ENCODE results near the gene BLID.

The BLID gene

DNA sequence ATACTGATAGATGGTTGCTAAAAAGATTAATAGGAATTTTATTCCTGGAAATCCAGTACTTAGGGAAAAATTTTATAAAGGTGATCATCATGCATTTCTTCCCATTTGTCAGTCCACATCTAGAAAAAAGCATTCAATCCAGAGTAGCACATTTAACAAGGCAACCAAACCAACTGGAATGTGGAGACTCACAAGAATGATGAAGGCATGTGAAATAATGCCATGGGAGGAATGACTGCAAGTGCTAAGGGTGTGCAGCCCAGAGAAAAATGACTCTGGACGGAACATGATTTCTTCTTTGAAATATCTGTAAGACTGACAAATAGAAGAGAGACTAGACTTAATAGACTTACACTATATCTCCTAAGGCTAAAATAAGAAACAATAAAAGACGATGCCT, 33.8 kb downstream of the BLID start:
- Histone ChIP-seq H3K36me3 (ENCODE audit: control insufficient read depth in 2 of 2, insufficient read depth in 2 of 2, low read length in 2 of 2) (no peaks in the 10 kb centered on the region), H3K27ac (ENCODE audit: low read depth in 2 of 2, low read length in 2 of 2) (no peak overlapping the region), H3K4me3 (ENCODE audit: low read length in 2 of 2) (no peak overlapping the region), H3K9me3 (ENCODE audit: control insufficient read depth in 2 of 2, low read length in 2 of 2) (no peaks in the 10 kb centered on the region), H3K9ac (ENCODE audit: low read depth in 1 of 2, low read length in 2 of 2) (no peak overlapping the region), H3K4me1 (ENCODE audit: control insufficient read depth in 2 of 2, insufficient read depth in 2 of 2, low read length in 2 of 2) (no peaks in the 10 kb centered on the region), H3K27me3 (ENCODE audit: control insufficient read depth in 2 of 2, insufficient read depth in 2 of 2, low read length in 2 of 2) (no peaks in the 10 kb centered on the region)

DNA sequence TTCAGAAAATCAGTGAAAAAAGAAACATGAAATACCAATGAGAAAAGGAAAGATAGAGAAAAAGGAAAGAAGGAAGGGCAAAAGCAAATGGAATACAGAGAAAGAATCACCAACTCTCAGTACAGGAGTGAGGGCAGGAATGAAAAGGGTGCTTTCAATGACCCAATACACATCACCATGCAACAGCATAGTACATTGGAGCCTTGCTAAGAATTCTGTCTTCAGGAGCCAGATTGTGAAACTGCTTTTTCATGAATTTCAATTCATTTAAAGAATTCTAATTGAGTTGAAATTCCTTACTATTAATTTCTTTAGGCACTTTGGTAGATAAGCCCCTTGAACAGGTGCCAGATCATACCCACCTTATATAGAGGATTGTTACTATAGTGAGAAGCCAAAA, 34.9 kb downstream of the BLID start:
- Histone ChIP-seq H3K27ac (ENCODE audit: low read depth in 2 of 2, low read length in 2 of 2) (no peak overlapping the region), H3K36me3 (ENCODE audit: control insufficient read depth in 2 of 2, insufficient read depth in 2 of 2, low read length in 2 of 2) (no peaks in the 10 kb centered on the region), H3K4me1 (ENCODE audit: control insufficient read depth in 2 of 2, insufficient read depth in 2 of 2, low read length in 2 of 2) (no peaks in the 10 kb centered on the region), H3K27me3 (ENCODE audit: control insufficient read depth in 2 of 2, insufficient read depth in 2 of 2, low read length in 2 of 2) (no peaks in the 10 kb centered on the region), H3K9ac (ENCODE audit: low read depth in 1 of 2, low read length in 2 of 2) (no peak overlapping the region), H3K9me3 (ENCODE audit: control insufficient read depth in 2 of 2, low read length in 2 of 2) (no peaks in the 10 kb centered on the region), H3K4me3 (ENCODE audit: low read length in 2 of 2) (no peak overlapping the region)

DNA sequence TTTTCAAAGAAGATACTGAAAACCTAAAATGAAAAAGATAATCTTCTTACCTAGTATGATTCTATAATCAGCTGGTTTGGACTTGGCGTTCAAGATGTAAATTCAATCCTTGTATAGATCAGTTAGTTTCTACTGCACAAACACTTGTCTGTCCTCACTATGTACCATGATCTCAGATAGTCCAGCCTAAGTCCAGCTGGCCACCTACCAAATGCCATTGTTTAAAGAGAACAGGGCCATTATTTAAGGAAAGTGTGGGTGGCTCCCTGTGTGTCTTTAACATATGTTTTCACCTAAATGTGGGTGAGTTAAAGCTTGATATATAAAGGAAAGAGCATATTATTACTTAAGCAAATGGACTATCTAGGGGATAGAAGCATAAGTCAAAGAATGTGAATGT, 38.6 kb downstream of the BLID start:
- no peaks in the 10 kb centered on the region for H3K4me1 ChIP-seq (ENCODE audit: control insufficient read depth in 2 of 2, insufficient read depth in 2 of 2, low read length in 2 of 2)
- H3K27ac ChIP-seq (ENCODE audit: low read depth in 2 of 2, low read length in 2 of 2), result no peak overlapping the region
- no peak overlapping the region for H3K9ac ChIP-seq (ENCODE audit: low read depth in 1 of 2, low read length in 2 of 2)
- no peaks in the 10 kb centered on the region for H3K36me3 ChIP-seq (ENCODE audit: control insufficient read depth in 2 of 2, insufficient read depth in 2 of 2, low read length in 2 of 2)
- H3K9me3 ChIP-seq (ENCODE audit: control insufficient read depth in 2 of 2, low read length in 2 of 2), result no peaks in the 10 kb centered on the region
- no peaks in the 10 kb centered on the region for H3K27me3 ChIP-seq (ENCODE audit: control insufficient read depth in 2 of 2, insufficient read depth in 2 of 2, low read length in 2 of 2)
- H3K4me3 ChIP-seq (ENCODE audit: low read length in 2 of 2), result no peak overlapping the region

DNA sequence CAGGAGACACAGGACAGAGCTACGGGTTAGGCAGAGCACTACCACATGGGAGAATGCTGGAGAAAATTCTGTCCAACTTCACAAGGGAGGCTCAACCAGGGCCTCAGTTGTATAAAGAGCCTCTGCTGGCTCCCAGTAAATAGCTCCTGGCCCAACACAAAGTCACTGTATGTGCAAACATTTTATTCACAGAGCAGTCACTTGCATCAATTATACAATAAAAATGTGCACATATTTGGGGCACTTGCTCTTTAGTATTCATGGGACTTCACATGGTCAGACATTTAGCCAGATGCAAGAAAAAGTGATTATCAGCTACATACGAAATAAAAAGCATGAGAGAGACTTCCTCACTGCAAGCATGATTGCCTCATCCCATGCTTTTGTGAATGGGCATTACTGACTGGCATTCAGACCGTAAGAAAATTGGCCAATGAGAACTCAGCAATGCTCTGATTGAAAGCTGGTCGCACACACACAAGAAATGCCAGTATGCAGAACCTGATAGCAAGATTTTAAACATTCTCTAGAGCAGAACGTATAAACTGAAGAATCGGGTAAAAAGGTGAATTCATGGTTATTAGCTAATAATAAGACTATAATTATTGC, 39.4 kb downstream of the BLID start:
- Histone ChIP-seq H3K9me3 (ENCODE audit: control insufficient read depth in 2 of 2, low read length in 2 of 2) (no peaks in the 10 kb centered on the region), H3K36me3 (ENCODE audit: control insufficient read depth in 2 of 2, insufficient read depth in 2 of 2, low read length in 2 of 2) (no peaks in the 10 kb centered on the region), H3K27ac (ENCODE audit: low read depth in 2 of 2, low read length in 2 of 2) (no peak overlapping the region), H3K4me1 (ENCODE audit: control insufficient read depth in 2 of 2, insufficient read depth in 2 of 2, low read length in 2 of 2) (no peaks in the 10 kb centered on the region), H3K4me3 (ENCODE audit: low read length in 2 of 2) (no peak overlapping the region), H3K9ac (ENCODE audit: low read depth in 1 of 2, low read length in 2 of 2) (no peak overlapping the region), H3K27me3 (ENCODE audit: control insufficient read depth in 2 of 2, insufficient read depth in 2 of 2, low read length in 2 of 2) (no peaks in the 10 kb centered on the region)

DNA sequence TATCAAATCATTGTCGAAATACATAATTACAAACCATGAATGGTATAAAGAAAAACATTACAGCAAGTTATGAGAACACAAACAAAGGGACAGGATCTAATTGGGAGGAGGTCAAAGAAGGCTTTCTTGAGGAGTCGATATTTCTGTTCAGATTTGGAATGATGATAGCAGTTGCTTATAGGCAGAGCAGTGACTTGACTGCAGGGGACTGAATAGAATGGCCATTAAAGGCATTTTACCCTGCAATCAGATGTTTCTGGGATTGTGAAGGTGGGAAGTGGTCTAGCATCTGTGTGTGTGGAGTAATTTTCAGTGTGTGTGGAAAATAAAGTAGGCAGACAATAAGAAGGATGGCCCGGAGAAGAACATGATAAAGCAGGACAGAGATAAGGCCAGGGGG, 41.0 kb downstream of the BLID start:
- H3K27me3 ChIP-seq (ENCODE audit: control insufficient read depth in 2 of 2, insufficient read depth in 2 of 2, low read length in 2 of 2), result no peaks in the 10 kb centered on the region
- H3K9me3 ChIP-seq (ENCODE audit: control insufficient read depth in 2 of 2, low read length in 2 of 2), result no peaks in the 10 kb centered on the region
- no peak overlapping the region for H3K4me3 ChIP-seq (ENCODE audit: low read length in 2 of 2)
- H3K27ac ChIP-seq (ENCODE audit: low read depth in 2 of 2, low read length in 2 of 2), result no peak overlapping the region
- H3K4me1 ChIP-seq (ENCODE audit: control insufficient read depth in 2 of 2, insufficient read depth in 2 of 2, low read length in 2 of 2), result no peaks in the 10 kb centered on the region
- no peak overlapping the region for H3K9ac ChIP-seq (ENCODE audit: low read depth in 1 of 2, low read length in 2 of 2)
- H3K36me3 ChIP-seq (ENCODE audit: control insufficient read depth in 2 of 2, insufficient read depth in 2 of 2, low read length in 2 of 2), result no peaks in the 10 kb centered on the region

DNA sequence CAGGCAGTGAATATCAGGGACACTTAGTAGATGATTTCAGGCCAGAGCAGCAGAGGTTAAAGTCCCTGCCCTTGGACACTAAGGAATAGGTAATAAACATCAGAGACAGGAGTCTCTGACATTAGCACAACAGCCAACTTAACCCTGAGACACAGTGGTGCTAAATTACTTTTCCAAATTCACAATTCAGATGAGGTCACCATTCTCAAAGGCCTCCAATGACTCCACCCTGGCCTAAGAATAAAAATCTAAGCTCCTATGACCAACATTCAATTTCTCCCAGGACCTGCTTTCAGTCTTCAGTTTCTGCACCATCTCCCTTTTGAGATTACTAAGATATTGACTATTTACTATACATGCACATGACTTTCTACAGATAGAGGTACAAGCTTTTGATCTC, 42.0 kb downstream of the BLID start:
- Histone ChIP-seq H3K9ac (ENCODE audit: low read depth in 1 of 2, low read length in 2 of 2) (no peak overlapping the region), H3K36me3 (ENCODE audit: control insufficient read depth in 2 of 2, insufficient read depth in 2 of 2, low read length in 2 of 2) (no peaks in the 10 kb centered on the region), H3K27me3 (ENCODE audit: control insufficient read depth in 2 of 2, insufficient read depth in 2 of 2, low read length in 2 of 2) (no peaks in the 10 kb centered on the region), H3K9me3 (ENCODE audit: control insufficient read depth in 2 of 2, low read length in 2 of 2) (no peaks in the 10 kb centered on the region), H3K4me3 (ENCODE audit: low read length in 2 of 2) (no peak overlapping the region), H3K4me1 (ENCODE audit: control insufficient read depth in 2 of 2, insufficient read depth in 2 of 2, low read length in 2 of 2) (no peaks in the 10 kb centered on the region), H3K27ac (ENCODE audit: low read depth in 2 of 2, low read length in 2 of 2) (no peak overlapping the region)

DNA sequence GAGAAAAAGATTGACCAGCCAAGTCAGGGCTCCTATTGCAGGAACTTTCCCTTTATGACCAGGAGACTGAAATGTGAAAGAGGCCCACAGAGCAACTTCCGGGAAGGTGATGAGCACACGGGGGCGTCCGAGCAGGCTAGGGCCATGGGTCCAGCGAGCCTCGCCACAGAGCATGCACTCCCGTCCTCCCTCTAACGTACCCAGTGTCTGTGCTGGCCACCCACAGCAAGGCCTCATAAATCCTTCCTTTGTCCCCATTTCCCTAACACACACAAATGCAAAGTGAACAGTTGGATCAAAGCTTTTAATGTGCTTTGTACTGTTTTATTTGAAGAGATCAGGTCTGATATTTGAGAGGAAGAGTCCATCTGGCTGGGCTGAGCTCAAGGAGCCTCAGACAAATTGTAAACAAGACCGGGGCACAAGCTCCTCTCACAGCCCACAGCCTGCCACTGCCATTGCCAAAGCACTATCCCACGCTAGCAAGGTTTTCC, 44.3 kb downstream of the BLID start:
- no peak overlapping the region for H3K27ac ChIP-seq (ENCODE audit: low read depth in 2 of 2, low read length in 2 of 2)
- no peaks in the 10 kb centered on the region for H3K36me3 ChIP-seq (ENCODE audit: control insufficient read depth in 2 of 2, insufficient read depth in 2 of 2, low read length in 2 of 2)
- no peak overlapping the region for H3K4me3 ChIP-seq (ENCODE audit: low read length in 2 of 2)
- H3K9ac ChIP-seq (ENCODE audit: low read depth in 1 of 2, low read length in 2 of 2), result no peak overlapping the region
- no peaks in the 10 kb centered on the region for H3K4me1 ChIP-seq (ENCODE audit: control insufficient read depth in 2 of 2, insufficient read depth in 2 of 2, low read length in 2 of 2)
- no peaks in the 10 kb centered on the region for H3K9me3 ChIP-seq (ENCODE audit: control insufficient read depth in 2 of 2, low read length in 2 of 2)
- no peaks in the 10 kb centered on the region for H3K27me3 ChIP-seq (ENCODE audit: control insufficient read depth in 2 of 2, insufficient read depth in 2 of 2, low read length in 2 of 2)

DNA sequence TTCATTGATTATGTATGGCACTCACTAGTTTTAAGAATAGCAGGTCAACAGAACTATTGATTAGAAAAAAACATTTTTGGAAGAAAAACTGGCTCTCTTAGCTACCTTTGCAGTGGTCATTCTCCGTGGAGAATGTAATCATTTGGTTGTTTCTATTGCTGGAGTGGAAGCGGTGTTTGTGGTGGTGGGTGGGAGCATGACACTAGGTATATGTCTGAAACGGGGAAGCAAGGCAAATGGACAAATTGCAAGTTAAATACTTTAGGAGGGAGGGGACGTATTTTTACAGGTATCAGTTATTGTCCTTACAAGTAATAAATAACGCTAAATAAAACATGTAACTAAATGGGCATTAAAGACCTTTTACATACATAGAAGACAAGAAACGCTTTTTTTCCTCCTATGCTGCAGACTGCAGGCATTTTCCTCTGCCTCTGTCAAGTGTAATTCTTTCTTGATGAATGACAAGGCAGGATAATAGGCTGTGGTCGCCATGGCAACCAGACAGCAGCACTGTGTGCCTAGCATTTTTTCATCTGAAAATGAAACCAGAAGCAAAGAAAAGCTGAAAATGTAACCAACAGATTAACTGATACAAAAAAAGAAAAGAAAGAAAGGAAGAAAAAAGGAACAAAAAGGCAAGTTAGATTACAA, 46.2 kb downstream of the BLID start:
- no peaks in the 10 kb centered on the region for H3K27me3 ChIP-seq (ENCODE audit: control insufficient read depth in 2 of 2, insufficient read depth in 2 of 2, low read length in 2 of 2)
- no peak overlapping the region for H3K27ac ChIP-seq (ENCODE audit: low read depth in 2 of 2, low read length in 2 of 2)
- H3K4me3 ChIP-seq (ENCODE audit: low read length in 2 of 2), result no peak overlapping the region
- no peaks in the 10 kb centered on the region for H3K9me3 ChIP-seq (ENCODE audit: control insufficient read depth in 2 of 2, low read length in 2 of 2)
- no peak overlapping the region for H3K9ac ChIP-seq (ENCODE audit: low read depth in 1 of 2, low read length in 2 of 2)
- H3K4me1 ChIP-seq (ENCODE audit: control insufficient read depth in 2 of 2, insufficient read depth in 2 of 2, low read length in 2 of 2), result no peaks in the 10 kb centered on the region
- H3K36me3 ChIP-seq (ENCODE audit: control insufficient read depth in 2 of 2, insufficient read depth in 2 of 2, low read length in 2 of 2), result no peaks in the 10 kb centered on the region

DNA sequence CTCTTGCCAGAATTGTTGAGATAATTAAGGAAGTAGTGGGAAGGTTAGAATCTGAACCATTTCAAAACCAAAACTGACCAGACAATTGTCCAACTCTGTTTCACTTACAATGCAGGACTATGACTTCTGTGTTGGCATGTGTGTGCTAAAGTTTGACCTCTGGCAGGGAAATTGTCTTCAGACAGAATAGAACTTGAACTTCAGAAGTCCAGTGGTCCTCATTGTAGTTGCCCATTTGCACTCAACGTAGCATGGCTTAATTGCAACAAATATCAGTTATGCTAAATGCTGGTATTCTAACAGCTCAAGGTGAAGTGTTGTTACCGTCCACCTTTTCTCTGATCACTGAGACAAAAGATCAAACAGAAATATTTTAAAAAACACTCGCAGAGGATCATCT, 47.2 kb downstream of the BLID start:
- H3K27me3 ChIP-seq (ENCODE audit: control insufficient read depth in 2 of 2, insufficient read depth in 2 of 2, low read length in 2 of 2), result no peaks in the 10 kb centered on the region
- H3K27ac ChIP-seq (ENCODE audit: low read depth in 2 of 2, low read length in 2 of 2), result no peak overlapping the region
- no peaks in the 10 kb centered on the region for H3K36me3 ChIP-seq (ENCODE audit: control insufficient read depth in 2 of 2, insufficient read depth in 2 of 2, low read length in 2 of 2)
- H3K9me3 ChIP-seq (ENCODE audit: control insufficient read depth in 2 of 2, low read length in 2 of 2), result no peaks in the 10 kb centered on the region
- no peak overlapping the region for H3K4me3 ChIP-seq (ENCODE audit: low read length in 2 of 2)
- no peaks in the 10 kb centered on the region for H3K4me1 ChIP-seq (ENCODE audit: control insufficient read depth in 2 of 2, insufficient read depth in 2 of 2, low read length in 2 of 2)
- H3K9ac ChIP-seq (ENCODE audit: low read depth in 1 of 2, low read length in 2 of 2), result no peak overlapping the region

DNA sequence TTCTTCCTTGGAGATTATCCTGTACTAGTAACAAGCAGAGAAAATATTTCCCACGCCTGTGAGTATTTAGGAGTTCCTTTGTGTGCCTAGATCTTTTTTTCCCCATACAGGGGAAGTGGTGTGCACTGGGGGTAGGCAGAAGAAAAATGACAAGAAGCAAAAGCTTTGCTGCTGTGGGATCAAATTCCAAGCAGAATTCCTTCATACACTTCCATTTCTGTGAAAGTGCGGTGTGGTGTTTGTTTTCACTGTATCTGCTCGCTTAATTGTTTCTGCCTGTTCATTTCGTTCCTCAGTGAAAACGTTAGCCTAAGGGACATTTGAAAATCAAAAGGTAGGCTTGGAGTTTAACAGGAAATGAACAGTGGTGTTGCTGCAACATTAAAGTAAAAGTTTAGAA, 47.9 kb downstream of the BLID start:
- Histone ChIP-seq H3K27ac (ENCODE audit: low read depth in 2 of 2, low read length in 2 of 2) (no peak overlapping the region), H3K9ac (ENCODE audit: low read depth in 1 of 2, low read length in 2 of 2) (no peak overlapping the region), H3K4me1 (ENCODE audit: control insufficient read depth in 2 of 2, insufficient read depth in 2 of 2, low read length in 2 of 2) (no peaks in the 10 kb centered on the region), H3K36me3 (ENCODE audit: control insufficient read depth in 2 of 2, insufficient read depth in 2 of 2, low read length in 2 of 2) (no peaks in the 10 kb centered on the region), H3K4me3 (ENCODE audit: low read length in 2 of 2) (no peak overlapping the region), H3K27me3 (ENCODE audit: control insufficient read depth in 2 of 2, insufficient read depth in 2 of 2, low read length in 2 of 2) (no peaks in the 10 kb centered on the region), H3K9me3 (ENCODE audit: control insufficient read depth in 2 of 2, low read length in 2 of 2) (no peaks in the 10 kb centered on the region)
